Coronary artery (tissue), 2 donors: ENCODE results near the gene KRTAP19-5.

Experiments
- DNase-seq: peaks from one replicate; pipeline ENCODE4 v3.0.0-alpha.2; 2017; ENCODE audit warnings: low spot score
- H3K27ac ChIP-seq, 2 donors: fragments of 200-600 bp; sonication (generic); one replicate each; pipeline ENCODE4 v1.5.1; 2016 to 2019
- H3K4me3 ChIP-seq: fragments of 200-600 bp; sonication (generic); 2 replicates; pipeline ENCODE4 v1.5.1; 2016; ENCODE audit warnings: mild to moderate bottlenecking, moderate library complexity
- TF ChIP-seq, protein P1 (sequence below): fragments of 200-600 bp; sonication (generic); IDR thresholded peaks from one replicate; pipeline ENCODE4 v1.5.1; 2019; ENCODE audit warnings: antibody characterized with exemption

Gene KRTAP19-5

DNA sequence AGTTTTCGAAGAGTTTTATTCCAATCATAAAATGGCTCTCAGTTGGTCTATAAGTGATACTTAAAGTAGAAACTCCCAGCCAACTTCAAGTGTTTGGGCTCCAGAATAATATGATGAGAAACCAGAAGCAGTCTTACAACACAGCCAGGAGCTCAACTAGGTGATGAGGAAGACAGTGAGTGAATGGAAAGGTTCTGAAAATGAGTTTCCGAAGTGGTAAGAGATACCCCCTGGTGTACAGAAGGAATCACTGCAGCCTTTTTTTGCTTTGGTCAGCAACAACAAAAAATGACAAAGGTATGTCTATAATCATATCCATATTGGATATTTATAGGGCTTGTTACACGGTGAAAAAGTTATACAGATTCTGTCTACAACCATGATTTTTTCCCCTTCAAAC, 38.2 kb downstream of the KRTAP19-5 start:
- H3K27ac ChIP-seq: no peak overlapping the region
- no peak overlapping the region for H3K4me3 ChIP-seq
- TF ChIP-seq, protein P1, sequence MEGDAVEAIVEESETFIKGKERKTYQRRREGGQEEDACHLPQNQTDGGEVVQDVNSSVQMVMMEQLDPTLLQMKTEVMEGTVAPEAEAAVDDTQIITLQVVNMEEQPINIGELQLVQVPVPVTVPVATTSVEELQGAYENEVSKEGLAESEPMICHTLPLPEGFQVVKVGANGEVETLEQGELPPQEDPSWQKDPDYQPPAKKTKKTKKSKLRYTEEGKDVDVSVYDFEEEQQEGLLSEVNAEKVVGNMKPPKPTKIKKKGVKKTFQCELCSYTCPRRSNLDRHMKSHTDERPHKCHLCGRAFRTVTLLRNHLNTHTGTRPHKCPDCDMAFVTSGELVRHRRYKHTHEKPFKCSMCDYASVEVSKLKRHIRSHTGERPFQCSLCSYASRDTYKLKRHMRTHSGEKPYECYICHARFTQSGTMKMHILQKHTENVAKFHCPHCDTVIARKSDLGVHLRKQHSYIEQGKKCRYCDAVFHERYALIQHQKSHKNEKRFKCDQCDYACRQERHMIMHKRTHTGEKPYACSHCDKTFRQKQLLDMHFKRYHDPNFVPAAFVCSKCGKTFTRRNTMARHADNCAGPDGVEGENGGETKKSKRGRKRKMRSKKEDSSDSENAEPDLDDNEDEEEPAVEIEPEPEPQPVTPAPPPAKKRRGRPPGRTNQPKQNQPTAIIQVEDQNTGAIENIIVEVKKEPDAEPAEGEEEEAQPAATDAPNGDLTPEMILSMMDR: no peak
- no peak for DNase-seq
